Midbrain (tissue), 1 donor: Measurements from ENCODE around the gene CCDC9B.

ENCODE experiments used
- DNase-seq: peaks from one replicate; lab custom pipeline; 2025; lab: John Stamatoyannopoulos, UW

CCDC9B gene

GRCh38 chr15:40345225-40345866, 4.6 kb upstream of the CCDC9B start:
- DNase-seq: no peak

- DNase-seq: peak; percentile 65
These were observed 3.9 kb upstream of the CCDC9B start for GRCh38 chr15:40344631-40345120.

GRCh38 chr15:40344217-40344616, 3.5 kb upstream of the CCDC9B start:
- DNase-seq: no peak

- no peak for DNase-seq
These were observed 2.8 kb upstream of the CCDC9B start for GRCh38 chr15:40343512-40343911.

GRCh38 chr15:40342416-40343320, 1.9 kb upstream of the CCDC9B start:
- no peak for DNase-seq

- peak; percentile 74 for DNase-seq
These were observed 550 bp downstream of the CCDC9B start for GRCh38 chr15:40340038-40340739.

GRCh38 chr15:40339621-40339945, 1.2 kb downstream of the CCDC9B start:
- DNase-seq: no peak

GRCh38 chr15:40338921-40339620, 1.7 kb downstream of the CCDC9B start:
- DNase-seq: peak; percentile 75

- peak; percentile 33 for DNase-seq
These were observed 2.6 kb downstream of the CCDC9B start for GRCh38 chr15:40338041-40338657.

GRCh38 chr15:40337597-40337996, 3.1 kb downstream of the CCDC9B start:
- no peak for DNase-seq

- no peak for DNase-seq
These were observed 4.0 kb downstream of the CCDC9B start for GRCh38 chr15:40336744-40337122.

GRCh38 chr15:40335938-40336743, 4.6 kb downstream of the CCDC9B start:
- DNase-seq: no peak

- no peak for DNase-seq
These were observed 5.6 kb downstream of the CCDC9B start for GRCh38 chr15:40334941-40335795.

GRCh38 chr15:40334541-40334940, 6.2 kb downstream of the CCDC9B start:
- no peak for DNase-seq

GRCh38 chr15:40333922-40334492, 6.7 kb downstream of the CCDC9B start:
- DNase-seq: peak; percentile 34

- DNase-seq: no peak
These were observed 8.5 kb downstream of the CCDC9B start for GRCh38 chr15:40332113-40332781.

GRCh38 chr15:40331637-40332036, 9.1 kb downstream of the CCDC9B start:
- no peak for DNase-seq

- no peak for DNase-seq
These were observed 9.7 kb downstream of the CCDC9B start for GRCh38 chr15:40331026-40331425.

- no peak for DNase-seq
These were observed 10.3 kb downstream of the CCDC9B start for GRCh38 chr15:40330368-40330836.
